ENCODE results near the gene SGSM2.

The SGSM2 gene

DNA sequence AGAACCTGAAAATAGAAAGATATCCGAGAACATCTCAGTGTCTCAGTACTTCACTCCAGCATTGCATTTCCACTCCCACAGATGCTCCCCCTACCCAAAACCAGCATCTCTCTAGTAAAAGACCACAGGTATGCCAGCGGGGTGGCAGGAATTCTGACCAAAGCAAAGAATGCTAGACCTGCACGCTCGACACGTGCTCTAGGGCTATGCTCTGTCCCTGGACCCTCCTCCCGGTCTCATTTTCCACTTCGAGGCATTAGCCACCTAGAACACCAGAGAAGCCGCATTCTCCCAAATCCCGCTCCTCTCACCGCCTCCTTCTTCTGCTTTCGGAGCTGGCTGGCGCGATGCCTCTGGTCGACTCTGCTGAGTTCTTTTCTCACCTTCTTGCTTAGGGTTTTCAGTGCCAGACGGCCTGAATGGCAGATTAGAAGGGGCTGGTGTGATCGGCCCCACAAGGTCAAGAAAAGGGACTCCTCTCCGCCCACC lies 1.5 kb upstream of the SGSM2 start:
- DNase-seq, result peak in 4 of 56 donors; percentile 27 to 58 (median 44)

- DNase-seq, result peak; percentile 41 to 94 (median 83)
These were observed 968 bp upstream of the SGSM2 start, which contains the start of gene TSR1 for GRCh38 chr17:2336215-2336851. Gene TSR1, minus strand, starts transcription at chr17:2336457. Its CDS starts 30 bp downstream, at chr17:2336427.

DNA sequence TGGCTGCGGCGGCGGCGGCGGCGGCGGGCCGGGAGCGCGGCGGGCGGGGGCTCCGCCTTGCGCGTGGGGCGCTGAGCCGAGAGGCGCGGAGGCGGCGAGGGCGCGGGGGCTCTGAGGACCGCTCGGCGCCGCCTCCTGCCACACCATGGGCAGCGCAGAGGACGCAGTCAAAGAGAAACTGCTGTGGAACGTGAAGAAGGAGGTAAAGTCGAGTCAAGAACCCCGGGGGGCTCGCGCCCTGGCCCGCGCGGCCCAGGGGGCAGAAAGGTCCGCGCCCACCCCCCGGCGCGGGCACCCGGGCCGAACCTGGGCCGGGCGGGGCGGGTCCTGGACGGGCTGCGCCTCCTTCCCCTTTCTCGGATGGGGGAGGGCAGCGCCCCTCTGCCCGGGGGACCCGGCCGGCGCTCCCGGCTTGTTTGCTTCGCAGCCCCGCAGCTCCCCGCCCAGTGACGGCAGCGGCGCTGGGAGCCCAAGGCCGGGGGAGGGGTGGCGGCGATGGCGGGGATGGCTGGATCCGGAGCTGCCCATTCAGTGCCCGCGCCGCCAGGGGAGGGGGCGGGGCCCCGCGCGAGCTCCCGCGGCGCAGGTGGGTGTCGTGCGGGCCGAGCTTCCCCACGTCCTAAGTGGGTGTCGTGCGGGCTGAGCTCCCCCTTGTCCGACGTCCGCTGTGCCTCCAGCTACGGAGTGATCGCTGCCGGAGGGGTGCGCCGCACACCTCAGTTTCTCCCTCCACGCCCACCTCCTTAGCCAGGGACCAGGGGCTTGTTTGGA lies 428 bp downstream of the SGSM2 start:
- peak in 38 of 56 donors; percentile 4 to 76 (median 43) for DNase-seq

DNA sequence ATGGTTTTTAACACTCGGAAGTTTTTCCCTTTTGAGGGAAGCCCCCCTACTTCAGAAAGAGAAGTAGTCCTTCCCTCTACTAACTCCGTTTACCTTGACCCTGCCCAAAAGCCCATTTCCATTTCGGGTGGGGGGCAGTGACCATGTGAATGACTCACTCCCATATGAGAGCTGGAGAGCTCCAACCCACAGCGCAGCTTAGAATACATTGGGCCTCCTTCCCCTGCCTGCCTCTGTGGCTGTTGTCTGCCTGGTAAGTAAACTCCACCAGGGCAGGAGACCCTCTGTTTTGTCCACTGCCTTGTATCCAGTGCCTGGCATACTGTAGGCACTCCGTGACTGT lies 985 bp downstream of the SGSM2 start:
- peak in 6 of 56 donors; percentile 15 to 58 (median 30) for DNase-seq

DNA sequence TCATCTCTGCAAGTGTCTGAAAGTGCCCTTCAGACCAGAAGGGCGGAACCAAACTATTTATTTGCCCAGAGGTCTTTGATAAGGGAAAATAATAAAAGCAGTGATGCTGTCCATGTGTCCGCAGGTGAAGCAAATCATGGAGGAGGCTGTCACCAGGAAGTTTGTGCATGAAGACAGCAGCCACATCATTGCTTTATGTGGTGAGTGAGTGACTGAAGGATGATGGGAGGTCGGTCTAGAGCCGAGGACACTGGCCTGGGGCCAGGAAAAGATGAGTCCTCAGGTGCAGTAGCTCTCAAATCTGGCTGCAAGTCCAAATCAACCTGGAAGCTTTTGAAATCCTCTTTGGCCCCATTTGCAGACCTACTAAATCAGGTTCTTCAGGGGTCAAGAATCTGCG lies 6.1 kb downstream of the SGSM2 start:
- no peak for DNase-seq

GRCh38 chr17:2344528-2344927 lies 7.2 kb downstream of the SGSM2 start:
- peak in 1 of 56 donors; percentile 25 for DNase-seq

DNA sequence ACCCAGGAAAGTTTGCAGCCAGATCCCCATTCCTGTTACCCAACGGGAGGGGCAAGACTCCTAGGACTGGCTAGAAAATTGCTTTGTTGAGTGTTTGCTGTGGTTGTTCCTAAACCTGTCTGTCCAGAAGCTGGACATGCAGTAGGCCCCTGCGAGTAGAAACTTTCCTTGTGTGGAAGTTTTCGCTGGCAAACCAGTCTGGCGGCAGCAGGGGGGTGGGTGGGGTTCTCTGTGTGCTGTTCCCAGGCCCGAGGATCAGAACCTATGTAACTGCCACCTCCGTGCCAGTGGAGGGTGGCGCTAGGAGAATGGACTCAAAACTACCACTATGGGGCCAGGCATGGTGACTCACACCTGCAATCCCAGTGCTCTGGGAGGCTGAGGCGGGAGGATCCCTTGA lies 9.2 kb downstream of the SGSM2 start:
- no peak for DNase-seq

GRCh38 chr17:2347805-2348685 lies 10.7 kb downstream of the SGSM2 start:
- DNase-seq, result peak in 27 of 56 donors; percentile 9 to 76 (median 38)

- DNase-seq, result no peak
These were observed 14.0 kb downstream of the SGSM2 start for GRCh38 chr17:2351269-2351668.

GRCh38 chr17:2354311-2354710 lies 17.0 kb downstream of the SGSM2 start:
- no peak for DNase-seq

GRCh38 chr17:2357237-2357636 lies 19.9 kb downstream of the SGSM2 start:
- no peak for DNase-seq

- DNase-seq, result no peak
These were observed 20.7 kb downstream of the SGSM2 start for GRCh38 chr17:2357931-2358434.

DNA sequence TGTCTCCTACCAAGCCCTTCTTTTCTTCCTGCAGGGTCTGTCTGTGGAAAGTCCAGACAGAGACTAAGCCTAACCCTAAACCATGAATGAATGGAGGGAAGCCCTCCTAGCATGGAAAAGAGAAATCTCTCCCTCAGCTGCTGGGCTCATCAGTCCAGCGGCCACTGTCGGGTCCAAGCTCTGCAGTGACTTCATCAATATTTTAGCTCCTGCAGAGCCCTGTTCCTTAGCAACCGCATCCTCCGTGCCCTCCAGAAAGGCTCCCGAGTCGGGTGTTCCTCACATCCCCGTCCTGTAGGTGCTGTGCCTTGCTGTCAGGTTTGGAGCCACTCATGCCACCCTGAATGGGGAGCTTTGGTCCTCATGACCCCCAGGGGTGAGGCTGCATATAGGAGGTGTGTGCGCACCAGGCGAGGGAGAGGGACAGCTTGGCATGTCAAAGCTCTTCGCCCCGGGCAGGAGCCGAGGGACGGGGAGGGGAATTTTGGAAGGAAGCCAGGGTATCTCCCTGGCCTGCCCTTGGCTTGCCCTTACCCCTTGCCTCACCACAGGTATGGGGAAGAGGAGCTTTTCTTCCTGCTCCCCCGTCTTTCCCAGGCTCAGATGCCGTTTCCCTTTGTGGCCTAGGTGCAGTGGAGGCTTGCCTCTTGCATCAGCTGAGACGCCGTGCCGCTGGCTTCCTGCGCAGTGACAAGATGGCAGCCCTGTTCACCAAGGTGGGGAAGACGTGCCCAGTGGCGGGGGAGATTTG lies 23.9 kb downstream of the SGSM2 start:
- DNase-seq, result no peak

DNA sequence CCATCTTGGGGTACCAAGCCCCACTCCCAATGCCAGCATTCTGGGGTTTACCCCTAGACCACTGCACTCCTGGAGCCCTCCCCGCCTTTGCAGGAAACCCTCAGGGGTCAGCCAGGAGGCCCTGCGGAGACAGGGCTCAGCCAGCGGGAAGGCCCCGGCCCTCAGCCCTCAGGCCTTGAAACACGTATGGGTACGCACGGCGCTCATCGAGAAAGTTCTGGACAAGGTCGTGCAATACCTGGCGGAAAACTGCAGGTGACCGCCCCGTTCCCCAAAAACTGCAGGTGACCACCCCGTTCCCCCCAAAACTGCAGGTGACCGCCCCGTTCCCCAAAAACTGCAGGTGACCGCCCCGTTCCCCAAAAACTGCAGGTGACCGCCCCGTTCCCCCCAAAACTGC lies 24.7 kb downstream of the SGSM2 start:
- DNase-seq, result no peak

- DNase-seq, result no peak
These were observed 25.1 kb downstream of the SGSM2 start for GRCh38 chr17:2362416-2362815.

- no peak for DNase-seq
These were observed 25.6 kb downstream of the SGSM2 start for GRCh38 chr17:2362881-2363280.

DNA sequence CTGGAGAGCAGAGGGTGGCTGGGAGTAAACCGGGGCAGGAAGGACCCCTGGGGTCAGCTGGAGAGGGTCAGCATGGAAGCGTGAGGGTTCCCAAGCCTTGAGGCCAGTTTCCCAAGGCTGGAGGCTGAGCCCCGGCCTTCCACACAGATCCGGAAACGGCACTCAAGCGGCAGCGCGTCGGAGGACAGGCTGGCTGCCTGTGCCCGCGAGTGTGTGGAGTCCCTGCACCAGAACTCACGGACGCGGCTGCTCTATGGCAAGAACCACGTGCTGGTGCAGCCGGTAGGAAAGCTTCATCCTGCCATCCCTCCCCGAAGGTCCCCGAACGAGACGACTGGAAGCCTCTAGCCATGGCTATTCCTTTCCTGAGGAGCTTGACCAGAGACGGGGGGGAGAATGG lies 26.0 kb downstream of the SGSM2 start:
- DNase-seq, result no peak

DNA sequence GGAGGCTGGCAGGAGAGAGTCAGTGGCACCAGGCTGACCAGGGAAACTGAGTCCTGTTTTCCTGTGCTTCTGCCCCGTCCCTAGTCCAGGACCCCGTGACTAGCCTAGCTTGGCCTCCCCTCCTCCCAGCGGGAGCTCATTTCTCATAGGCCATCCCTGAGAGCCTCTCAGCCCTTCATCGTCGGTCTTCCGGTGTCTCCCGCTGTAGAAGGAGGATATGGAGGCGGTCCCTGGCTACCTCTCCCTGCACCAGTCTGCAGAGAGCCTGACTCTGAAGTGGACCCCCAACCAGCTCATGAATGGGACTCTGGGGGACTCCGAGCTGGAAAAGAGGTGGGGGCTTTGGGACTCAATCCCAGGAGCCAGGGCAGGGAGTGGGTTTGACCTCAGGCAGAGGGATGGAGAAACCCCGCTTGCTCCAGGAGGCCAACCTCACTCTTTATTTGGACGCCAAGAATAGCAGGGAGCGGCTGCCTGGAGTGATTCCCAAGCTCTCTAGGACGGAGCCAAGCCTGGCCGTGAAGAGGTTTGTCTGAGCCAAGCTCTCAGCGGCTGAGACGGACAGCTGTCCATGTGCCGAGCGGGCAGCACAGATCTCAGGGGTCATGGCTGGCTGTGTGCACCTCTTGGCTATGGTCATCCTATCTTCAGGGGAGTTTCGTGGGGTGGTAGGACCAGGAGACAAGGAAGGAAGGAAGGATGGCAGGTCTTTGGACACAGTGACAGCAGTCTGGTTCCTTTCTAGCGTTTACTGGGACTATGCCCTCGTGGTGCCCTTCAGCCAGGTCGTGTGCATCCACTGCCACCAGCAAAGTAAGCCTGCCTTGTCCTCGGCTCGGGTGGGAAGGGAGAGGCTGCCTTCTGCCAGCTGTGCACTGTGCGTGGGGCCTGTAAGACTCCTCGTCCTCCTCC lies 26.8 kb downstream of the SGSM2 start:
- DNase-seq, result peak in 15 of 56 donors; percentile 8 to 57 (median 37)

GRCh38 chr17:2364763-2365116 lies 27.4 kb downstream of the SGSM2 start:
- no peak for DNase-seq

GRCh38 chr17:2365132-2365531 lies 27.8 kb downstream of the SGSM2 start:
- DNase-seq, result no peak
